Activated CD4-positive, alpha-beta T cell treated with anti-CD3 and anti-CD28 coated beads, Interleukin-2, amount 50 U/mL, for 24 hours (primary cell): ENCODE data around the gene BTF3.
"Not testable (repeated sequence)": the region's sequence is repeated elsewhere in the genome, so short reads cannot be mapped to it uniquely, and the experiment has no call there.

Experiments used
- DNase-seq, 2 donors: peaks; one replicate each; pipeline ENCODE4 v3.0.0-alpha.2; 2020; ENCODE audit warnings: low read depth in 1 of 2, low spot score in 1 of 2

BTF3 gene

DNA sequence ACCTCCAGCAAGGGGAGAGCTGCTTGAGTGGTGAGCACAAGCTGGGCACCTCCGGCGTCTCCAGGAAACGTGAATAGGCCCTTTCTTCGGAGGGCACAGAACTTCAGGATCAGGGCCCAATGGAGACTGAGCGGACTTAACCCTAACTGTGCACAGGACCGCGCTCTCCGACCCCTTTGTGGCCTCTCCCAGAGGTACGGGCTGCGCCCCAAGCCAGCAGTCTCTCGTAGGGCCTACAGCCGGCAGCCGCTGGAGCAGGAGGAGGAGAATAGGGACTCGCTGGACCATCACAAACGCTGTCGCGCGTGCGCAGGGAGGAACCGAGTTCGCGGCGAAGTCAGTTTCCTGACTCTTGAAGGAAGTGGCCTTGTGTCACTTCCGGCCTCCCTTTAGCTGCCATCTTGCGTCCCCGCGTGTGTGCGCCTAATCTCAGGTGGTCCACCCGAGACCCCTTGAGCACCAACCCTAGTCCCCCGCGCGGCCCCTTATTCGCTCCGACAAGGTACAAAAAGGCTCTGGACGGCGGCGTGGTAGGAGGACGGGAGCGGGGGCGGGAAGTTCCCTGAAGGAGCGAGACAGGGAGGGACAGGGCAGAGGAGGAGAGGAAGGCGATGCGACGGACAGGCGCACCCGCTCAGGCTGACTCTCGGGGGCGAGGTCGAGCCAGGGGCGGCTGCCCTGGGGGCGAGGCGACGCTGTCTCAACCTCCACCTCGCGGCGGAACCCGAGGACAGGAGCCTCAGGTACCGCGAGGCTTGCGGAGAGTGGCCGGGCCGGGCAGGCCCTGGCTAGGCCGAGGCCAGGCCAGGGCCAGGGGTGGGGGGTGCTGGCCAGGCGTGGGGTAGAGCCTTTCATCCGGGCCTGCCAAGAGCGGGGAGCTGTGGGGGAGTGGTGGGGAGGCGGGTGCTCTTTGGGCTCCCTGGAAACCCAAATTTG is at the start of gene BTF3:
Gene BTF3, plus strand, starts transcription at position 386 of the 936 bp plus-strand sequence. Its CDS starts 226 bp downstream, at position 612.
- DNase-seq, result peak; percentile 87 to 93

- DNase-seq, result no peak
These were observed 49.6 kb upstream of the BTF3 start, which contains the start of gene FOXD1 for GRCh38 chr5:73448463-73449136. TSS of gene FOXD1 (minus strand) at chr5:73448777. CDS start at chr5:73448362, 415 bp downstream.

DNA sequence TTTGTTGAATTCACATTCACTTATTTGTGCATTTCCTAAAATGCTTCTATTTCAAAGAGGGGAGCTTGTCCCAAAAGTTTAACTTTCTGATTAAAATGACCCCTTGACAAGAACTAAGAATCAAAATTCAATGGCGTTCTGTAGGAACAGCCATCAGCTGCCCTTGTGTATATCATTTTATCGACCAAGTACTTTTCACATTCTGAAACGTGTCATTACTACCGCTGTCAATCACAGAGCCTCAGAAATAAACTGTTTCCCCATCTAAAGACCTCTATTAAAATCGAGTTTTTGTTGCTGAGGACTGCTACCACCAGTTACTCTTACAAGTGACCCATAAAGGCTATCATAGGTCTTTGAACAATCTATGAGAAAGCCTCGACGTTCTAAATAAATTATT is 48.1 kb upstream of the BTF3 start:
- no peak for DNase-seq

GRCh38 chr5:73450672-73451223 is 47.5 kb upstream of the BTF3 start:
- DNase-seq, result no peak

DNA sequence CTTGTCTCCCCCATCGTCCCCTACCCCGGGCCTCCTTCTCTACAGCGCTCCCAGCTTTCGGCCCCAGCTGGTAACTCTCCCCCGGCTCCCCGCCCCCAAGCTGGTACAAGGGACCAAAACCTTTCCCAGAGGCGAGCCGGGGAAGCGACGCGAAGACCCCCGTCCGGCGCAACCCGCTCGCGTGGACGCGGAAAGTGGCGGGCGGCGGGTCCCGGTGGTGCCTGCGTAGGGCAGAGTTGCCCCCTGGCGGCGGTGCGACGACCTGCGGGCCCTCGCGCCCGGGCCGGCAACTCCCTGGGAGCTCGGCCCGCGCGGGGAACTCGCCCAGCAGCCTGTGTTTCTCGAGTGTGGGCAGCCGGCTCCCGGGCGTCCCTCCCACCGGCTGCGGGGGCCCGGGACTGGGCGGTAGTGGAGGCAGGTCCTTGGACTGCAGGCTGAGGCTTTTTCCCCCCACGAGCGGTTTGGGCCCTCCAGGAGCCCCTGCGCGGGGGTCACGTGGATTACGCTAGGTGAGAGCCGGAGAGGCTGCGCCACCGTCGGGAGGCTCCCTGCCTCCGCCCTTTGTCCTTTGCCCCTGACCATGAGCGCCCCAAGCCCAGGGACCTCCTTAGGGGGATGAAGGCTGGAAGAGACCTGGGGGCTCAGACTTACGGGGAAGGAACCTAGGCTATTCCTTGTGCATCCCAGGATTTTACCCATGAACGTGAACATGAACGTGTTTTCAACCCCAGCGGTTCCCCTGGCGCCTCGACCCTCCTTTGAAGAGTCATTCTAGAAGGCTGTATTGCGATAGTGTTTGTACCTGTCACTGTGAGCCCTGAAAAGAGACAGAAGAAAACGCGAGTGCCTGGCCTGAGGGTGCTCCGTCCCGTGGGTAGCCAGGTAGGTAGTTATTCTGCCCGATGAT is 46.8 kb upstream of the BTF3 start:
- DNase-seq, result peak in 1 of 2 donors; percentile 28

GRCh38 chr5:73452215-73452614 is 46.0 kb upstream of the BTF3 start:
- no peak for DNase-seq

DNA sequence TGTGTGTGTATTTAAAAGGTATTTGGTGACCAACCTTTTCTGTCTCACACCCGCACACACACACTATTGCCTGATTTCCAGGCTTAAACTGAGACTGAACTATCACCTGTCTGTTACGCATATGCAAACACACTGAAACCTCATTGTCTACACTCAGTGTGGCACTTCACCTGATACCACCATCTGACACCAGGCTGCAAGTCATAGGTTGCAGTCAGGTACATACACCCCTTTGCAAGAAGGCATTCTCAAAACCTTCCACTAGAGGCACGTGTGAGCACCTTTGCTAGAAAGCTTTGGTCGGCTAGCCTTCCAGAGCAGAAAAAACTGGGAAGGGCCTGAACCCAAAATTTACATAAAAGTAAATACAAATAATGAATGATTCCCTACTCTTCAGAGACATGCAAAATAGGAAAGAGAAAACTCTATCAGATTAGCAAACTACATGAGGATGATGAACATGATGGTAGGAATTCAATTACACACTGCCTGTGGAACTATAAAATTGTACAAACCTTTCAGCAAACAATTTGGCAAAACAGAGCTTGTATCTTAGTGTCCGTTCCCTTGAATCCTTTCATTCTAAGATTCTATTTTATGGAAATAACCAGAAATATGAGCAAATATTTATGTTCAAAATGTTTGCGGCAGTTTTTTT is 43.7 kb upstream of the BTF3 start:
- peak in 1 of 2 donors; percentile 26 for DNase-seq

DNA sequence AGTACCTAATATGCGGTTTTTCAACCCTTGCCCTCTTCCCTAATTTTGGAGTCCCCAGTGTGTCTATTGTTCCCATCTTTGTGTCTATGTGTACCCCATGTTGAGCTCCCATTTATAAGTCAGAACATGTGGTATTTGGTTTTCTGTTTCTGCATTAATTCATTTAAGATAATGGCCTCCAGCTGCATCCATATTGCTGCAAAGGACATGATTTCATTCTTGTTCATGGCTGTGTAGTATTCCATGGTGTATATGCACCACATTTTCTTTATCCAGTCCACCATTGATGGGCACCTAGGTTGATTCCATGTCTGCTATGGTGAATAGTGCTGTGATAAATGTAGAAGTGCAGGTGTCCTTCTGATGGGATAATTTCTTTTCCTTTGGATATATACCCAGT is 41.8 kb upstream of the BTF3 start:
- DNase-seq, result not testable (repeated sequence)

DNA sequence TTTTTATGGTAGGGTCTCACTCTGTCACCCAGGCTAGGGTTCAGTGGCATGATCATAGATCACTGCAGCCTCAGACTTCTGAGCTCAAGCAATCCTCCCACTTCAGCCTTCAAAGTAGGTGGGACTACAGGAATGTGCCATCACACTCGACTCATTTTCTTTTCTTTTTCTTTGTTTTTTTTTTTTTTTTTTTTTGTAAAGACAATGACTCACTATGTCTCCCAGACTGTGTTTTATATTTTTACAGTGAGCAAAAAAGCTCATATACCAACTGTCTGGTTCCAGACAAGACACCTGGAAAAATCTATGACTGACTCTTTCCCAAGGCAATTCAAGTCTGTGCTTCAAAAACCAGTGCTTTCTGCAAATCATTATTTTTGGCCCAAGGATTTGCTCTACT is 38.9 kb upstream of the BTF3 start:
- no peak for DNase-seq

- DNase-seq, result no peak
These were observed 38.1 kb upstream of the BTF3 start for GRCh38 chr5:73460133-73460532.

DNA sequence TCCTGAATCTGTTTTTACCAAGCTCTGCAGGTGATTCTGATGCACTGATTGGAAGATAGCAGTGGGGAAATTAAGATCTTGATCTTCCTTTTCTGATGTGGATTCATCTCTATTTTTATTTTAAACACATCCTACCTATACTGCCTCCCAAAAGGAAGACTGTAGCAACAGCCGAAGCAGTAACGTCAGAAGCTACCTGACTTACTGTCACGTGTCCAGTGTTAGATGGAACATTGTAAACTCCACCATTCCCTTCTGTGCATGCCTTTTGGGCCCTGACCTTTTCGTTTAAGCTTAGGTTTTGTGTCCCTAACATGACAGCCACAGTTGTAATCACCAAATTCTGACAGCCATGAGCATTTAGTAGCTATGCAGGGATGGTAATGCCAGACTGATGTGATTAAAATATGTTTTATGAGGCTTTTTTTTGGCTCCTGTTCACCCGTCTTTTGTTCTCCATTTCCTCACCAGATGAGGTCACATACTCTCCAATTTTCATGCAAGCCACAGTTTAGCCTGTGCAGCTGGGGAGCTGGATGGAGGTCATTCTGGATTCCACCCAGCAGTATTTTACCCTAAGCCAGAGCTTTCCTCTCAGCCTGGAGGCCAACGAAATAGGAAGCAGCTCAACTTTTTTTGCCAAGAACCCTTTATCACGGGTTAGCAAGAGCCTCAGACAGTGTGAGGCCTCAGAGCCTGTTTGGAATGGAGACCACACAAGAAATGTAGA is 34.1 kb upstream of the BTF3 start:
- DNase-seq, result no peak

DNA sequence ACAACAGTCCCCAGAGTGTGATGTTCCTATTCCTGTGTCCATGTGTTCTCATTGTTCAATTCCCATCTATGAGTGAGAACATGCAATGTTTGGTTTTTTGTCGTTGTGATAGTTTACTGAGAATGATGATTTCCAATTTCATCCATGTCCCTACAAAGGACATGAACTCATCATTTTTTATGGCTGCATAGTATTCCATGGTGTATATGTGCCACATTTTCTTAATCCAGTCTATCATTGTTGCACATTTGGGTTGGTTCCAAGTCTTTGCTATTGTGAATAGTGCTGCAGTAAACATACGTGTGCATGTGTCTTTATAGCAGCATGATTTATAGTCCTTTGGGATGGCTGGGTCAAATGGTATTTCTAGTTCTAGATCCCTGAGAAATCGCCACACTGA is 29.6 kb upstream of the BTF3 start:
- not testable (repeated sequence) for DNase-seq

- no peak for DNase-seq
These were observed 28.4 kb upstream of the BTF3 start for GRCh38 chr5:73469878-73470277.

DNA sequence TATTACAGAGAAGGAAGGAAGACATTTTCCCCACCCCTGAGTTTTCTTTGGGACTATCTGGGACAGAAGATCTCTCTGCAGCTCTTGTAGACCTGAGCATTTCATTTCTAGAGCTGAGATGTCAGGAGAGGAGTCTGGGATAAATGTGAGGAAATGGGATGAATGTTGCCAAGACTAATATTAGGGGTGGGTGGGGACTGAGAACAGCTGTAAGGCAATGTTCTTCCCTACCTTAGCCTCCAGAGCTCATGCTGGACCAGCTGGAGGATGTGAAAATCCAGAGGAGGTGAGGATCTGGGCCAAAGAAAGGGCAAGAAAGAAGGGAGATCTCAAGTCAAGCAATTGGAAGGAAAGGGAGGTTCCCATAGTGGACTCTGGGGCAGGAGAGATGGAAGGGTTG is 26.6 kb upstream of the BTF3 start:
- no peak for DNase-seq

- no peak for DNase-seq
These were observed 26.1 kb upstream of the BTF3 start for GRCh38 chr5:73472116-73472515.

DNA sequence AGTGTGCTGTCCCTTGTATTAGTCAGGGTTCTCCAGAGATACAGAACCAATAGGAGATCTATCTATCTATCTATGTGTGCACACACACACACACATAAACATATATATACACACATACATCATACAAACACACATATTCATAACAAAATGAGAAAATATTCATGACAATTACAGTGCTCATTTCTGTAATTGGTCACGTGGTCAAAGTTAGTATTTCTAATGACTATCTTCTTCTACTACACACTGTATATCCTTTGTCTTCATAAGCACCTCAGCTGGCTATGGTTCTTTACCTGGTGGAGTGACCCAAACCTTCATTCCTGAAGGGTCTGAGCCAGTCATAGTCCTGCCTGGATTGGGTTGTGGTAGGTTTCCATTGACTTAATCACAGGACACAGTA is 17.7 kb upstream of the BTF3 start:
- no peak for DNase-seq

DNA sequence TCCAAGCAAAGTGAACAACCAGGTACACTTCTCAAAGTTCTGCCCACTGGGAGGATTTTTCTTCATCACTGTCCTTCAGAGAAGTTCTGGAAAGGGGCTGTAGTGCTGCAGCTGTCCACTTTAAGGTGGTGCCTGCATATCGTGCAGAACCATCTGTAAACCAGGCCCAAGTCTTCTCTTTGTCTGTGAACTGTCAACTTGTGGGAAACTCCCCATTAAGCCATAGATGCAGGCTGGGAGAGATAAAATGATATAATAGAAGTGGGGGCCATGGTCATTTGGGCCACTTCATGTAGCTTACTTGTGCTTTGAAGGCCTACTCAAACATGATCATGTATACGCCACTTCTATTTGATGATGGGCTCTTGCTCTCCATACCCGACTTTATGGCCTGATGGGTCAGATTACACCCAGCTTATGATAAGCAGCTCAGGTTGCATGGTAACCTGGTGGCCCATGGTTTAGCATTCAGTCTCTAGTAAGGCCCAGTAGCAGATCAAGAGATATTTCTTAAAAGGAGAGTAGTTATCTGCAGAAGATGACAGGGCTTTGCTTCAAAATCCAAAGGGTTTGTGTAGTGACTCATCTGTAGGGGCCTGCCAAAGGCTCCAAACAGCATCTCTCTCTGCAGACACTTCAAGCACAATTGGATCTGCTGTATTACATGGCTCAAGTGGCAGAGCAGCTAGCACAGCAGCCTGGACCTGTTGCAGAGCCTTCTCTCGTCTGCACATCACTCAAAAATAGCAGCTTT is 15.7 kb upstream of the BTF3 start:
- no peak for DNase-seq

DNA sequence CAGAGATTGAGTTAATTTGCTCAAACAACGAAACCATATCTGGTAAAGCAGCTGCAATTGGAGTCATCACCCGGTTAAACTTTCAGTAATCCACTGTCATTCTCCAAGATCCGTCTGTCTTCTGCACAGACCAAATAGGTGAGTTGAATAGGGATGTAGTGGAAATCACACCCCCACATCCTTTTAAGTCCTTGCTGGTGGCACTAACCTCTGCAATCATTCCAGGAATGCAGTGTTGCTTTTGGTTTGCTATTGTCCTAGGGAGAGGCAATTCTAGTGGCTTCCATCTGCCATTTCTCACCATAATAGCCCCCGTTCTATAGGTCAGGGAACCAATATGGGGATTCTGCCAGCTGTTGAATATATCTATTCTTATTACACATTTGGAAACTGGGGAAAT is 14.6 kb upstream of the BTF3 start:
- no peak for DNase-seq

GRCh38 chr5:73484511-73484910 is 13.7 kb upstream of the BTF3 start:
- no peak for DNase-seq
